ENCODE measurements around the gene LRRTM4. TPM values are rescaled to one million over a fixed set of nuclear protein-coding genes. Genes with fewer than 3 reads are reported as not detected.

Gene LRRTM4
- polyA plus RNA-seq, 1 donor (not counting 4 experiments of a cell fraction or from before 2014, with no cell fraction given) = not detected

DNA sequence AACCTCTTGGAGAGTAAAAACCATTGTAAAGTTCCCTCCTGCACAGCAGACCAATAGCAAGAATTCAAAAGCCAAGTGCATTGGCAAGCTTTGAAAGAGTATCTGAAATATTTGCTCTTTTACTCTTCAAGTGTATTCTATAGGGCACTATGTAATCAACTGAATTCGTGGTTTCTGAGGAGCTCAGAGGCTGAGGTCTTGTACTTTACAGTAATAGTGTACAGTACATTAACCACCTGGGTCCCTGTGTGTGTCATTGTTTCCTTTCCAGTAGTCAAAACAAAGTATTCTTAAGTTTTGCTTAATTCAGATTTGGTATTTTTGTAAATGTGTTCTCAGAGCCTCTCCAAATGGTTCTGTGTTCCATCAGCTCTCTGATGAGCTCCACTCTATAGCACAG, 769.7 kb downstream of the LRRTM4 start:
- FAIRE-seq (no peak), DNase-seq (ENCODE audit: low read depth, low spot score) (no peak)
- Histone ChIP-seq H3K4me3 (ENCODE audit: control insufficient read depth in 2 of 3, extremely low read depth in 1 of 3, insufficient read depth in 2 of 3, low read depth in 1 of 3, low read length in 3 of 3) (no peak overlapping the region), H3K9ac (ENCODE audit: control insufficient read depth, extremely low read depth, insufficient read depth, low read length) (no peak overlapping the region), H3K4me2 (ENCODE audit: control insufficient read depth, extremely low read depth, insufficient read depth, low read depth, low read length) (no peak overlapping the region), H3K9me1 (ENCODE audit: control insufficient read depth, extremely low read depth, insufficient read depth, low read length) (no peaks in the 10 kb centered on the region), H4K20me1 (ENCODE audit: control insufficient read depth, extremely low read depth, insufficient read depth, low read length) (no peaks in the 10 kb centered on the region), H3K27me3 (ENCODE audit: control insufficient read depth, extremely low read depth, insufficient read depth, low read length) (no peaks in the 10 kb centered on the region), H3K4me1 (ENCODE audit: control insufficient read depth, extremely low read depth, insufficient read depth, low read length) (no peaks in the 10 kb centered on the region), H2AFZ (ENCODE audit: control insufficient read depth, low read length) (no peak overlapping the region), H3K79me2 (ENCODE audit: control insufficient read depth, insufficient read depth, low read length) (no peaks in the 10 kb centered on the region), H3K9me3 (ENCODE audit: control insufficient read depth, low read depth, low read length) (no peaks in the 10 kb centered on the region), H3K27ac (ENCODE audit: control insufficient read depth, insufficient read depth, low read length) (no peak overlapping the region), H3K36me3 (ENCODE audit: control insufficient read depth in 2 of 2, extremely low read depth in 1 of 2, insufficient read depth in 2 of 2, low read length in 2 of 2) (no peaks in the 10 kb centered on the region)
- TF ChIP-seq, protein P1, sequence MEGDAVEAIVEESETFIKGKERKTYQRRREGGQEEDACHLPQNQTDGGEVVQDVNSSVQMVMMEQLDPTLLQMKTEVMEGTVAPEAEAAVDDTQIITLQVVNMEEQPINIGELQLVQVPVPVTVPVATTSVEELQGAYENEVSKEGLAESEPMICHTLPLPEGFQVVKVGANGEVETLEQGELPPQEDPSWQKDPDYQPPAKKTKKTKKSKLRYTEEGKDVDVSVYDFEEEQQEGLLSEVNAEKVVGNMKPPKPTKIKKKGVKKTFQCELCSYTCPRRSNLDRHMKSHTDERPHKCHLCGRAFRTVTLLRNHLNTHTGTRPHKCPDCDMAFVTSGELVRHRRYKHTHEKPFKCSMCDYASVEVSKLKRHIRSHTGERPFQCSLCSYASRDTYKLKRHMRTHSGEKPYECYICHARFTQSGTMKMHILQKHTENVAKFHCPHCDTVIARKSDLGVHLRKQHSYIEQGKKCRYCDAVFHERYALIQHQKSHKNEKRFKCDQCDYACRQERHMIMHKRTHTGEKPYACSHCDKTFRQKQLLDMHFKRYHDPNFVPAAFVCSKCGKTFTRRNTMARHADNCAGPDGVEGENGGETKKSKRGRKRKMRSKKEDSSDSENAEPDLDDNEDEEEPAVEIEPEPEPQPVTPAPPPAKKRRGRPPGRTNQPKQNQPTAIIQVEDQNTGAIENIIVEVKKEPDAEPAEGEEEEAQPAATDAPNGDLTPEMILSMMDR (optimal IDR thresholded peaks at IDR 0.05 in 1 of 3, IDR thresholded peaks at IDR 0.05 in 1 of 3, conservative IDR thresholded peaks at IDR 0.05 in 1 of 3; ENCODE audit: extremely low read depth in 1 of 3, insufficient read depth in 2 of 3, low read length in 3 of 3) = no peak
- no peak for TF ChIP-seq EZH2 (IDR thresholded peaks at IDR 0.05; ENCODE audit: low read length)
- dilution Hi-C loops (cut with MboI; ENCODE audit: extremely low pct_ligation_motif_present, low sequenced_read_pairs) = no loop called here

DNA sequence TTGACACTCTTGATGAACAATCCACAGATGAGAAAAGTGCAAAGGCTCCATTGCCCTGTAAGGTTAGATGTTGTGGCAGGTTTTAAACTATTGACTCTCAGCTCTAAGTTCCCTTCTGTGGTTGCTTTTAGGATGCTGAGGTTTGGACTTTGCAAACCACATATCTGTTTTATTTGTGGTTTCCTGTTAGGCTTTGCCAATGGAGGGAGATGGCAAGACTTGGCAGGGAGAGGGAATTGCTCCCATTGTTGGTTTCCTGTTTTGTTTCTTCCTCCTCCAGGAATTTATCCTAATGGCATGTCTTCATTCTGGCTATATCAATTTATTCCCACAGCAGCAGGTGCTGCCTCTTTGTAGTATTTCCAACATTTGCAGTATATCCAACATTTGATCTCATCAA, 772.3 kb downstream of the LRRTM4 start:
- dilution Hi-C loops (cut with MboI; ENCODE audit: extremely low pct_ligation_motif_present, low sequenced_read_pairs) = no loop called here
- H3K9me1 ChIP-seq (ENCODE audit: control insufficient read depth, extremely low read depth, insufficient read depth, low read length) = no peaks in the 10 kb centered on the region
- H3K4me3 ChIP-seq (ENCODE audit: control insufficient read depth in 2 of 3, extremely low read depth in 1 of 3, insufficient read depth in 2 of 3, low read depth in 1 of 3, low read length in 3 of 3) = no peak overlapping the region
- no peak overlapping the region for H3K27ac ChIP-seq (ENCODE audit: control insufficient read depth, insufficient read depth, low read length)
- no peaks in the 10 kb centered on the region for H3K27me3 ChIP-seq (ENCODE audit: control insufficient read depth, extremely low read depth, insufficient read depth, low read length)
- TF ChIP-seq, protein P1 (optimal IDR thresholded peaks at IDR 0.05 in 1 of 3, IDR thresholded peaks at IDR 0.05 in 1 of 3, conservative IDR thresholded peaks at IDR 0.05 in 1 of 3; ENCODE audit: extremely low read depth in 1 of 3, insufficient read depth in 2 of 3, low read length in 3 of 3) = no peak
- no peak for TF ChIP-seq EZH2 (IDR thresholded peaks at IDR 0.05; ENCODE audit: low read length)
- no peak overlapping the region for H2AFZ ChIP-seq (ENCODE audit: control insufficient read depth, low read length)
- no peaks in the 10 kb centered on the region for H3K9me3 ChIP-seq (ENCODE audit: control insufficient read depth, low read depth, low read length)
- H3K36me3 ChIP-seq (ENCODE audit: control insufficient read depth in 2 of 2, extremely low read depth in 1 of 2, insufficient read depth in 2 of 2, low read length in 2 of 2) = no peaks in the 10 kb centered on the region
- no peaks in the 10 kb centered on the region for H3K4me1 ChIP-seq (ENCODE audit: control insufficient read depth, extremely low read depth, insufficient read depth, low read length)
- DNase-seq (ENCODE audit: low read depth, low spot score) (no peak), FAIRE-seq (no peak)
- no peak overlapping the region for H3K9ac ChIP-seq (ENCODE audit: control insufficient read depth, extremely low read depth, insufficient read depth, low read length)
- H3K79me2 ChIP-seq (ENCODE audit: control insufficient read depth, insufficient read depth, low read length) = no peaks in the 10 kb centered on the region
- no peak overlapping the region for H3K4me2 ChIP-seq (ENCODE audit: control insufficient read depth, extremely low read depth, insufficient read depth, low read depth, low read length)
- H4K20me1 ChIP-seq (ENCODE audit: control insufficient read depth, extremely low read depth, insufficient read depth, low read length) = no peaks in the 10 kb centered on the region
